K562 (cell line): ENCODE measurements around the gene SOCS2. TPM values are rescaled to one million over a fixed set of nuclear protein-coding genes. Genes with fewer than 3 reads are reported as not detected.

ENCODE experiments used
- ARHGAP35 ChIP-seq: fragments of 450-650 bp; IDR thresholded peaks from 2 replicates; pipeline ENCODE4 v1.6.1; 2018; ENCODE audit not compliant: partially characterized antibody
- ARID2 ChIP-seq: fragments of 450-650 bp; IDR thresholded peaks from 2 replicates; pipeline ENCODE4 v1.6.1; 2017; ENCODE audit warnings: antibody characterized with exemption, mild to moderate bottlenecking
- ETS1 ChIP-seq: conservative IDR thresholded peaks from 2 replicates; pipeline ENCODE4 v1.6.1; 2011; ENCODE audit warnings: low read depth, mild to moderate bottlenecking, low read length; ENCODE audit not compliant: control insufficient read depth
- KHSRP ChIP-seq: fragments of 450-650 bp; IDR thresholded peaks from 2 replicates; pipeline ENCODE4 v1.6.1; 2017
- KLF16 ChIP-seq: IDR thresholded peaks from 2 replicates; pipeline ENCODE4 v1.6.1; 2016; ENCODE audit warnings: antibody characterized with exemption
- NBN ChIP-seq: fragments of 450-650 bp; IDR thresholded peaks from 2 replicates; pipeline ENCODE4 v1.6.1; 2016; ENCODE audit warnings: low read depth, mild to moderate bottlenecking
- NELFE ChIP-seq: IDR thresholded peaks from 2 replicates; pipeline ENCODE4 v1.6.1; 2011; ENCODE audit warnings: mild to moderate bottlenecking; ENCODE audit not compliant: insufficient read depth, insufficient read length
- POU5F1 ChIP-seq: fragments of 150-350 bp; IDR thresholded peaks from 2 replicates; pipeline ENCODE4 v1.6.1; 2014; ENCODE audit warnings: borderline replicate concordance, low read length, low read depth, mild to moderate bottlenecking; ENCODE audit not compliant: partially characterized antibody
- PREB ChIP-seq: sonication (generic); formaldehyde crosslinking; IDR thresholded peaks from 2 replicates; pipeline ENCODE4 v1.8.1; 2023; ENCODE audit warnings: mild to moderate bottlenecking, missing genetic modification reagents
- RERE ChIP-seq: sonication (generic); formaldehyde crosslinking; IDR thresholded peaks from 2 replicates; pipeline ENCODE4 v1.8.0; 2023; ENCODE audit warnings: missing genetic modification reagents, mild to moderate bottlenecking, borderline replicate concordance
- SNAPC5 ChIP-seq: fragments of 250-450 bp; sonication (Bioruptor Pico); IDR thresholded peaks from 2 replicates; pipeline ENCODE4 v1.8.0; 2021; ENCODE audit warnings: moderate library complexity, mild to moderate bottlenecking, inconsistent platforms
- TFAP4 ChIP-seq: sonication (generic); formaldehyde crosslinking; IDR thresholded peaks from 2 replicates; pipeline ENCODE4 v1.8.0; 2022; ENCODE audit warnings: missing genetic modification reagents, mild to moderate bottlenecking, moderate library complexity, borderline replicate concordance
- ZFPM2 ChIP-seq: fragments of 250-450 bp; sonication (Bioruptor Pico); IDR thresholded peaks from 2 replicates; pipeline ENCODE4 v1.5.1; 2022; ENCODE audit warnings: mild to moderate bottlenecking
- ZFX ChIP-seq: sonication (generic); formaldehyde crosslinking; IDR thresholded peaks from 2 replicates; pipeline ENCODE4 v1.8.0; 2022; ENCODE audit warnings: mild to moderate bottlenecking, missing genetic modification reagents, moderate library complexity
- ZNF12 ChIP-seq: sonication (generic); formaldehyde crosslinking; IDR thresholded peaks from 2 replicates; pipeline ENCODE4 v1.4.0; 2020; ENCODE audit warnings: mild to moderate bottlenecking, missing genetic modification reagents
- ZNF134 ChIP-seq: fragments of 250-450 bp; sonication (Bioruptor Pico); conservative IDR thresholded peaks from 2 replicates; pipeline ENCODE4 v1.4.0; 2020
- ZNF778 ChIP-seq: fragments of 450-650 bp; formaldehyde crosslinking; IDR thresholded peaks from 2 replicates; pipeline ENCODE4 v1.4.0; 2020; ENCODE audit warnings: mild to moderate bottlenecking, moderate library complexity
- polyA plus RNA-seq, 8 experiments: library from polyadenylated mRNA; depleted of rRNA in 4 of 8; stranded (reverse) in 5 of 8; unstranded in 3 of 8; fragments of >200 nt; fragmentation: Nextera tagmentation in 2 of 8; fragmentation: Illumina TruSeq in 1 of 8; extraction: Ambion mirVana in 2 of 8; extraction: Trizol in 1 of 8; gene quantifications; 2 replicates each; pipeline versions ENCODE4 v1.2.1 to v1.2.3, GENCODE V29; 2011 to 2014; ENCODE audit warnings: inconsistent platforms in 1 of 8, missing spikeins in 1 of 8
- total RNA-seq, 7 experiments: library from RNA; depleted of rRNA in 6 of 7; stranded (reverse); fragments of >200 nt in 6 of 7; fragmentation: Illumina TruSeq in 2 of 7; extraction: Trizol in 2 of 7; gene quantifications; 2 replicates each; pipeline versions ENCODE4 v1.2.1 to v1.2.3, GENCODE V29; 2011 to 2021; ENCODE audit warnings: low replicate concordance in 1 of 7

SOCS2 gene
- total and polyA plus RNA-seq, 9 of the 15 experiments (the other 6 are each of a cell fraction or from before 2014, with no cell fraction given), result 37.0 to 162 (median 98.7) TPM

- no peak for TF ChIP-seq ARHGAP35
- 0 out of 2 replicates have a peak, but pooled peaks have one; percentile 39 for TF ChIP-seq KHSRP
- TF ChIP-seq ZNF12, result no peak
- TF ChIP-seq PREB (CRISPR knock-in tag), result no peak
- no peak for TF ChIP-seq ZFX (CRISPR knock-in tag)
- no peak for TF ChIP-seq POU5F1
- TF ChIP-seq TFAP4, result no peak
- TF ChIP-seq ARID2, result no peak
- no peak for TF ChIP-seq ZNF778 (CRISPR knock-in tag)
- TF ChIP-seq NELFE, result no peak
- TF ChIP-seq SNAPC5 (CRISPR knock-in tag), result no peak
- TF ChIP-seq ZFPM2 (CRISPR knock-in tag), result no peak
- no peak for TF ChIP-seq ZNF134 (CRISPR knock-in tag)
- no peak for TF ChIP-seq ETS1
- TF ChIP-seq KLF16, result no peak
- no peak for TF ChIP-seq RERE (CRISPR knock-in tag)
- TF ChIP-seq NBN, result 0 out of 2 replicates have a peak, but pooled peaks have one; percentile 41
Observed at GRCh38 chr12:93595351-93595750, 22.9 kb downstream of the SOCS2 start (continued).
